Testis (tissue), 2 donors: ENCODE data around the gene ZBTB48.

ENCODE experiments used
- CTCF ChIP-seq, 3 experiments: fragments of 450-650 bp in 2 of 3; fragments of 200-600 bp in 1 of 3; sonication (generic) in 1 of 3; IDR thresholded peaks; one replicate each; pipeline ENCODE4 v1.5.1; 2016 to 2019; ENCODE audit warnings: antibody characterized with exemption in 3 of 3, mild to moderate bottlenecking in 2 of 3, moderate library complexity in 1 of 3
- POLR2A ChIP-seq: fragments of 450-650 bp; IDR thresholded peaks from one replicate; pipeline ENCODE4 v1.6.1; 2017; ENCODE audit warnings: antibody characterized with exemption, mild to moderate bottlenecking, moderate library complexity

GRCh38 chr1:6530504-6531160 lies 49.2 kb upstream of the ZBTB48 start:
- TF ChIP-seq CTCF (IDR thresholded peaks at IDR 0.05) (no peak), POLR2A (no peak)
